ENCODE results near the gene RIMKLB.
"Not testable (repeated sequence)": the region's sequence is repeated elsewhere in the genome, so short reads cannot be mapped to it uniquely, and the experiment has no call there.

The RIMKLB gene

DNA sequence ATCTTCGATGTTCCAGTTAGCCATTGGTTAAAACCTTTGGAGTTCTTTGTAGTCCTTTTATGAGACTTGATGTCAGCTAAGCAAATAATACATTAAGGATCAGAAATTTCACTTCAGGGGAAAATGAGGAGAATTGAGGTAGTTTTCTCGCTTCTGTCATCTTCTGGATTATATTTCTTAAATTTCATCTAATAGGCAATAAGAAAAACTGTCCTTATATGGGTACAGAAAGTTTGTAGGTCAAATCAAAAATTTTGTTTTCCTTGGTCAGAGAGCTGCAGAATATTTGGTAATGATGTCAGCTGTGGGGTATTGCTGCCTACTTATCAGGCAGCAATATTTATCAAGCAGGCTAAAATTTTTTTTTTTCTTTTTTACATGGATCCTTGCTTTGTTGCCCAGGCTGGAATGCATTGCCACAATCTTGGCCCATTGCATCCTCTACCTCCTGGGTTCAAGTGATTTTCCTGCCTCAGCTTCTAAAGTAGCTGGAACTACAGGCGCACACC lies 37.1 kb downstream of the RIMKLB start:
- no peak overlapping the region for H3K4me3 ChIP-seq (ENCODE audit: insufficient read depth, low read length, poor library complexity, severe bottlenecking)
- H3K9me2 ChIP-seq (replicated peaks; ENCODE audit: insufficient read depth, low read length): no peaks in the 10 kb centered on the region
- H3K27ac ChIP-seq (ENCODE audit: low read depth, low read length): no peak overlapping the region
- H3F3A ChIP-seq (ENCODE audit: insufficient read depth): no peaks in the 10 kb centered on the region
- H3K9me3 ChIP-seq (ENCODE audit: insufficient read depth, low read length): no peaks in the 10 kb centered on the region
- H2AFZ ChIP-seq (ENCODE audit: low read depth, low read length, severe bottlenecking): no peak overlapping the region
- H3K27me3 ChIP-seq (ENCODE audit: low read length): no peaks in the 10 kb centered on the region
- H3K79me2 ChIP-seq (ENCODE audit: insufficient read depth, low read length): no peaks in the 10 kb centered on the region
- no peaks in the 10 kb centered on the region for H4K20me1 ChIP-seq (ENCODE audit: low read depth, low read length)
- no peak overlapping the region for H3K4me2 ChIP-seq (ENCODE audit: low read depth, low read length, poor library complexity, severe bottlenecking)
- H3K36me3 ChIP-seq (ENCODE audit: low read length): no peaks in the 10 kb centered on the region
- H3K9ac ChIP-seq (ENCODE audit: low read length): no peak overlapping the region
- no peak for TF ChIP-seq EZH2phosphoT487 (conservative IDR thresholded peaks at IDR 0.05; ENCODE audit: low read length)
- TF ChIP-seq, protein P1, sequence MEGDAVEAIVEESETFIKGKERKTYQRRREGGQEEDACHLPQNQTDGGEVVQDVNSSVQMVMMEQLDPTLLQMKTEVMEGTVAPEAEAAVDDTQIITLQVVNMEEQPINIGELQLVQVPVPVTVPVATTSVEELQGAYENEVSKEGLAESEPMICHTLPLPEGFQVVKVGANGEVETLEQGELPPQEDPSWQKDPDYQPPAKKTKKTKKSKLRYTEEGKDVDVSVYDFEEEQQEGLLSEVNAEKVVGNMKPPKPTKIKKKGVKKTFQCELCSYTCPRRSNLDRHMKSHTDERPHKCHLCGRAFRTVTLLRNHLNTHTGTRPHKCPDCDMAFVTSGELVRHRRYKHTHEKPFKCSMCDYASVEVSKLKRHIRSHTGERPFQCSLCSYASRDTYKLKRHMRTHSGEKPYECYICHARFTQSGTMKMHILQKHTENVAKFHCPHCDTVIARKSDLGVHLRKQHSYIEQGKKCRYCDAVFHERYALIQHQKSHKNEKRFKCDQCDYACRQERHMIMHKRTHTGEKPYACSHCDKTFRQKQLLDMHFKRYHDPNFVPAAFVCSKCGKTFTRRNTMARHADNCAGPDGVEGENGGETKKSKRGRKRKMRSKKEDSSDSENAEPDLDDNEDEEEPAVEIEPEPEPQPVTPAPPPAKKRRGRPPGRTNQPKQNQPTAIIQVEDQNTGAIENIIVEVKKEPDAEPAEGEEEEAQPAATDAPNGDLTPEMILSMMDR (IDR thresholded peaks at IDR 0.05; ENCODE audit: insufficient read depth, low read length, poor library complexity, severe bottlenecking): no peak

- no peak overlapping the region for H3K4me3 ChIP-seq (ENCODE audit: insufficient read depth, low read length, poor library complexity, severe bottlenecking)
- H3K9ac ChIP-seq (ENCODE audit: low read length): no peak overlapping the region
- no peaks in the 10 kb centered on the region for H3K9me3 ChIP-seq (ENCODE audit: insufficient read depth, low read length)
- no peak overlapping the region for H3K4me2 ChIP-seq (ENCODE audit: low read depth, low read length, poor library complexity, severe bottlenecking)
- no peaks in the 10 kb centered on the region for H3K27me3 ChIP-seq (ENCODE audit: low read length)
- H3K79me2 ChIP-seq (ENCODE audit: insufficient read depth, low read length): no peaks in the 10 kb centered on the region
- H4K20me1 ChIP-seq (ENCODE audit: low read depth, low read length): no peaks in the 10 kb centered on the region
- no peaks in the 10 kb centered on the region for H3K36me3 ChIP-seq (ENCODE audit: low read length)
- no peak overlapping the region for H3K27ac ChIP-seq (ENCODE audit: low read depth, low read length)
- no peak for TF ChIP-seq EZH2phosphoT487 (conservative IDR thresholded peaks at IDR 0.05; ENCODE audit: low read length)
- TF ChIP-seq, protein P1 (IDR thresholded peaks at IDR 0.05; ENCODE audit: insufficient read depth, low read length, poor library complexity, severe bottlenecking): no peak
- no peaks in the 10 kb centered on the region for H3F3A ChIP-seq (ENCODE audit: insufficient read depth)
- no peak overlapping the region for H2AFZ ChIP-seq (ENCODE audit: low read depth, low read length, severe bottlenecking)
- H3K9me2 ChIP-seq (replicated peaks; ENCODE audit: insufficient read depth, low read length): no peaks in the 10 kb centered on the region
Observed at GRCh38 chr12:8742501-8742900, 44.7 kb downstream of the RIMKLB start.

GRCh38 chr12:8743121-8743520 lies 45.3 kb downstream of the RIMKLB start:
- not testable (repeated sequence) for H2AFZ ChIP-seq (ENCODE audit: low read depth, low read length, severe bottlenecking); H3K27ac ChIP-seq (ENCODE audit: low read depth, low read length); H3K27me3 ChIP-seq (ENCODE audit: low read length); H3K9me2 ChIP-seq (replicated peaks; ENCODE audit: insufficient read depth, low read length); H3K4me3 ChIP-seq (ENCODE audit: insufficient read depth, low read length, poor library complexity, severe bottlenecking); H3K36me3 ChIP-seq (ENCODE audit: low read length); H3K9ac ChIP-seq (ENCODE audit: low read length); H3F3A ChIP-seq (ENCODE audit: insufficient read depth); H4K20me1 ChIP-seq (ENCODE audit: low read depth, low read length); H3K4me2 ChIP-seq (ENCODE audit: low read depth, low read length, poor library complexity, severe bottlenecking); H3K9me3 ChIP-seq (ENCODE audit: insufficient read depth, low read length); H3K79me2 ChIP-seq (ENCODE audit: insufficient read depth, low read length)

DNA sequence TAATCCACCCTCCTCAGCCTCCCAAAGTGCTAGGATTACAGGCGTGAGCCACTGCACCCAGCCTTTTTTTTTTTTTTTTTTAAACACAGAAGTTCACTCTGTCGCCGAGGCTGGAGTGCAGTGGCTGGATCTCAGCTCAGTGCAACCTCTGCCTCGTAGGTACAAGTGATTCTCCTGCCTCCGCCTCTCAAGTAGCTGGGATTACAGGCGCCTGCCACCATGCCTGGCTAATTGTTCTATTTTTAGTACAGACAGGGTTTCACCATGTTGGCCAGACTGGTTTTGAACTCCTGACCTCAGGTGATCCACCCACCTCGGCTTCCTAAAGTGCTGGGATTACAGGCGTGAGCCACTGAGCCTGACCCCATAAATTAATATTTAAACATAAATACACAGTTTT lies 47.8 kb downstream of the RIMKLB start:
- H3K9me2 ChIP-seq (replicated peaks; ENCODE audit: insufficient read depth, low read length); H3K27me3 ChIP-seq (ENCODE audit: low read length); H3K9me3 ChIP-seq (ENCODE audit: insufficient read depth, low read length); H4K20me1 ChIP-seq (ENCODE audit: low read depth, low read length); H2AFZ ChIP-seq (ENCODE audit: low read depth, low read length, severe bottlenecking); H3F3A ChIP-seq (ENCODE audit: insufficient read depth); H3K79me2 ChIP-seq (ENCODE audit: insufficient read depth, low read length); H3K9ac ChIP-seq (ENCODE audit: low read length); H3K4me2 ChIP-seq (ENCODE audit: low read depth, low read length, poor library complexity, severe bottlenecking); H3K36me3 ChIP-seq (ENCODE audit: low read length); H3K4me3 ChIP-seq (ENCODE audit: insufficient read depth, low read length, poor library complexity, severe bottlenecking); H3K27ac ChIP-seq (ENCODE audit: low read depth, low read length): not testable (repeated sequence)

All from SU-DHL-6 (cell line).